WTC11 (cell line): ENCODE results near the gene TNS4. TPM values are rescaled to one million over a fixed set of nuclear protein-coding genes. Genes with fewer than 3 reads are reported as not detected.

Source experiments
- ATAC-seq: fragments of 200-7000 bp; cut with Tn5 transposase; 2 replicates; pipeline ENCODE4 v1.10.0; 2021; ENCODE audit warnings: mild to moderate bottlenecking, moderate library complexity
- CTCF ChIA-PET: fragments of 300-600 bp; sonication (Branson Sonifier 250); formaldehyde crosslinking; loops from one replicate; lab custom pipeline; 2021; ENCODE audit warnings: antibody characterized with exemption; lab: Charles Lee
- POLR2A ChIA-PET: fragments of 350-600 bp; sonication (Branson Sonifier 250); formaldehyde crosslinking; loops from one replicate; lab custom pipeline; 2021; ENCODE audit warnings: antibody characterized with exemption; lab: Charles Lee
- DNase-seq: peaks from one replicate; pipeline ENCODE4 v3.0.0; 2021; ENCODE audit warnings: low spot score
- H3K27ac Mint-ChIP-seq: 2 replicates; pipeline ENCODE4 v1.8.0; 2021; ENCODE audit warnings: mixed read lengths
- H3K27me3 Mint-ChIP-seq: 2 replicates; pipeline ENCODE4 v1.8.0; 2021; ENCODE audit warnings: low read depth, mild to moderate bottlenecking, moderate library complexity, mixed read lengths
- H3K36me3 Mint-ChIP-seq: 2 replicates; pipeline ENCODE4 v1.8.0; 2021; ENCODE audit warnings: mixed read lengths
- H3K4me1 Mint-ChIP-seq: 2 replicates; pipeline ENCODE4 v1.8.0; 2022; ENCODE audit warnings: mixed read lengths
- H3K4me3 Mint-ChIP-seq: 2 replicates; pipeline ENCODE4 v1.8.0; 2021; ENCODE audit warnings: mild to moderate bottlenecking, moderate library complexity, mixed read lengths
- H3K9me3 Mint-ChIP-seq: 2 replicates; pipeline ENCODE4 v1.8.0; 2021; ENCODE audit warnings: mixed read lengths
- ATF3 ChIP-seq: sonication (generic); formaldehyde crosslinking; conservative IDR thresholded peaks from 2 replicates; pipeline ENCODE4 v1.8.1; 2022; ENCODE audit warnings: mild to moderate bottlenecking, missing genetic modification reagents
- CREB1 ChIP-seq: sonication (generic); formaldehyde crosslinking; IDR thresholded peaks from 2 replicates; pipeline ENCODE4 v1.8.0; 2023; ENCODE audit warnings: mild to moderate bottlenecking, missing genetic modification reagents
- CREM ChIP-seq: sonication (generic); formaldehyde crosslinking; IDR thresholded peaks from 2 replicates; pipeline ENCODE4 v1.8.1; 2022; ENCODE audit warnings: mild to moderate bottlenecking, missing genetic modification reagents, moderate library complexity
- ERG ChIP-seq: fragments of 250-450 bp; sonication (Bioruptor Pico); IDR thresholded peaks from 2 replicates; pipeline ENCODE4 v1.8.0; 2021; ENCODE audit warnings: mild to moderate bottlenecking
- FOXK1 ChIP-seq: sonication (generic); formaldehyde crosslinking; IDR thresholded peaks from 2 replicates; pipeline ENCODE4 v1.8.0; 2022; ENCODE audit warnings: mild to moderate bottlenecking, moderate library complexity, missing genetic modification reagents
- HMGA2 ChIP-seq: fragments of 250-450 bp; sonication (Bioruptor Pico); IDR thresholded peaks from 2 replicates; pipeline ENCODE4 v1.4.0; 2021; ENCODE audit warnings: mild to moderate bottlenecking, moderate library complexity
- IRF1 ChIP-seq: sonication (generic); formaldehyde crosslinking; IDR thresholded peaks from 2 replicates; pipeline ENCODE4 v1.8.0; 2023; ENCODE audit warnings: missing genetic modification reagents
- NR3C1 ChIP-seq: sonication (generic); formaldehyde crosslinking; conservative IDR thresholded peaks from 2 replicates; pipeline ENCODE4 v1.8.1; 2023; ENCODE audit warnings: low read depth, mild to moderate bottlenecking, missing genetic modification reagents
- RELA ChIP-seq: sonication (generic); formaldehyde crosslinking; IDR thresholded peaks from 2 replicates; pipeline ENCODE4 v1.8.1; 2022; ENCODE audit warnings: missing genetic modification reagents, mild to moderate bottlenecking, borderline replicate concordance
- TCF7 ChIP-seq: sonication (generic); formaldehyde crosslinking; IDR thresholded peaks from 2 replicates; pipeline ENCODE4 v1.8.0; 2022; ENCODE audit warnings: mild to moderate bottlenecking, low read depth, missing genetic modification reagents, moderate library complexity
- USF1 ChIP-seq: sonication (generic); formaldehyde crosslinking; IDR thresholded peaks from 2 replicates; pipeline ENCODE4 v1.8.0; 2022; ENCODE audit warnings: mild to moderate bottlenecking, missing genetic modification reagents
- ZNF121 ChIP-seq: sonication (generic); formaldehyde crosslinking; IDR thresholded peaks from 2 replicates; pipeline ENCODE4 v1.8.0; 2023; ENCODE audit warnings: missing genetic modification reagents
- total RNA-seq: library from RNA; stranded (reverse); gene quantifications from 3 replicates; pipeline ENCODE4 v1.2.3, GENCODE V29; 2021
- TF ChIP-seq, protein P1 (sequence below): sonication (generic); formaldehyde crosslinking; IDR thresholded peaks from 2 replicates; pipeline ENCODE4 v1.8.1; 2022; ENCODE audit warnings: mild to moderate bottlenecking, moderate library complexity, missing genetic modification reagents
- TF ChIP-seq, protein P2 (sequence below): fragments of 250-450 bp; sonication (Bioruptor Pico); conservative IDR thresholded peaks from 2 replicates; pipeline ENCODE4 v1.9.0; 2021; ENCODE audit warnings: mild to moderate bottlenecking
- TF ChIP-seq, protein P3 (sequence below): sonication (generic); formaldehyde crosslinking; conservative IDR thresholded peaks from 2 replicates; pipeline ENCODE4 v1.8.1; 2023; ENCODE audit warnings: mild to moderate bottlenecking, low read depth, missing genetic modification reagents, moderate library complexity
- TF ChIP-seq, protein P4 (sequence below): sonication (generic); formaldehyde crosslinking; IDR thresholded peaks from 2 replicates; pipeline ENCODE4 v1.8.1; 2023; ENCODE audit warnings: mild to moderate bottlenecking, missing genetic modification reagents, moderate library complexity

The TNS4 gene
- total RNA-seq, 1 experiment from 2014 or later: 0.87 TPM

GRCh38 chr17:40506786-40507185, 5.4 kb upstream of the TNS4 start (continued):
- TF ChIP-seq USF1 (CRISPR knock-in tag) (no peak), TCF7 (CRISPR knock-in tag) (no peak), CREM (CRISPR knock-in tag) (no peak)

DNA sequence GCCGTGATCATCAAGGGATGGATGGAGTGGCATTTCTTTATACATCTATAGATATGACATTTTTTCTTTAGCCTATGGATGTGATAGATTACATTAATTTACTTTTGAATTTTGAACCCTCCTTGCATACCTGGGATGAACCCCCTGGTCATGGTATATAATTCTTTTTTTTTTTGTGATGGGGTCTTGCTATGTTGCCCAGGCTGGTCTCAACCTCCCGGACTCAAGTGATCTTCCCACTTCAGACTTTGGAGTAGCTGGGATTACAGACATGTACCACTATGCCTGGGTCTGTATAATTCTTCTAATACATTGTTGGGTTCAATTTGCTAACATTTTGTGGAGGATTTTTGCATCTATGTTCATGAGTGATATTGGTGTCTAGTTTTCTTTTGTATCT, 1.7 kb upstream of the TNS4 start:
- peaks cover 36% of the 10 kb centered on the region for H3K4me1 Mint-ChIP-seq
- ChIA-PET CTCF (no interaction called here), POLR2A (no interaction called here)
- DNase-seq (no peak), ATAC-seq (no peak)
- TF ChIP-seq ZNF121 (CRISPR knock-in tag) (no peak), RELA (CRISPR knock-in tag) (no peak), FOXK1 (CRISPR knock-in tag) (no peak), IRF1 (CRISPR knock-in tag) (no peak), USF1 (CRISPR knock-in tag) (no peak), ERG (CRISPR knock-in tag) (no peak), NR3C1 (CRISPR knock-in tag) (no peak), ATF3 (CRISPR knock-in tag) (no peak), HMGA2 (CRISPR knock-in tag) (no peak), CREB1 (CRISPR knock-in tag) (no peak)
- TF ChIP-seq, protein P1, sequence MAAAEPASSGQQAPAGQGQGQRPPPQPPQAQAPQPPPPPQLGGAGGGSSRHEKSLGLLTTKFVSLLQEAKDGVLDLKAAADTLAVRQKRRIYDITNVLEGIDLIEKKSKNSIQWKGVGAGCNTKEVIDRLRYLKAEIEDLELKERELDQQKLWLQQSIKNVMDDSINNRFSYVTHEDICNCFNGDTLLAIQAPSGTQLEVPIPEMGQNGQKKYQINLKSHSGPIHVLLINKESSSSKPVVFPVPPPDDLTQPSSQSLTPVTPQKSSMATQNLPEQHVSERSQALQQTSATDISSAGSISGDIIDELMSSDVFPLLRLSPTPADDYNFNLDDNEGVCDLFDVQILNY: no peak
- TF ChIP-seq, protein P2, sequence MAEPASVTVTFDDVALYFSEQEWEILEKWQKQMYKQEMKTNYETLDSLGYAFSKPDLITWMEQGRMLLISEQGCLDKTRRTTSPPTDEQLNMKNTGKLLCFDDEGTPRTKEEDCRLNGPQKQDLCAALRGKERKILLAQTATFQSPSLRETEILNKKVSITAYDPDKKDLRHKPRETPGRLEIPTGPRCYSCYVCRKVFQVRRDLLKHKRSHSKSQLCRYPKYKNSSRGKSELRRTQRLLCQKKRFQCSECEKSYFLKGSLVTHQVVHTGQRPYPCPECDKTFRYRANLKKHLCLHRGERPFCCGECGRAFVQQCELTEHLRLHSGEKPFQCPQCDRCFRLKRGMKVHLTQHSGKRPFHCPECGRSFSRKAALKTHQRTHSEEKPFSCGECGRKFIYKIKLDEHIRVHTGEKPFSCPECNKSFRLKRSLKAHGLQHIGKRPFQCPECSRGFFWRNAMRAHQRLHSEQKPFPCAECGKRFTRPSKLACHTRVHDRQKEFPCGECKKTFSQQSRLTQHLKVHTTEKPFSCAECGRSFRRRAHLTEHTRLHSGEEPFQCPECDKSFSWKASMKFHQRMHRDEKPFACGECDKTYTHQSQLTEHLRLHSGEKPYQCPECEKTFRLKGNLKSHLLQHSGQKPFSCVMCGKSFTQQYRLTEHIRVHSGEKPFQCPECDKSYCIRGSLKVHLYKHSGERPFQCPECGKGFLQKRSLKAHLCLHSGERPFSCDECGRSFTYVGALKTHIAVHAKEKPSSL (CRISPR knock-in tag): no peak
- TF ChIP-seq, protein P3, sequence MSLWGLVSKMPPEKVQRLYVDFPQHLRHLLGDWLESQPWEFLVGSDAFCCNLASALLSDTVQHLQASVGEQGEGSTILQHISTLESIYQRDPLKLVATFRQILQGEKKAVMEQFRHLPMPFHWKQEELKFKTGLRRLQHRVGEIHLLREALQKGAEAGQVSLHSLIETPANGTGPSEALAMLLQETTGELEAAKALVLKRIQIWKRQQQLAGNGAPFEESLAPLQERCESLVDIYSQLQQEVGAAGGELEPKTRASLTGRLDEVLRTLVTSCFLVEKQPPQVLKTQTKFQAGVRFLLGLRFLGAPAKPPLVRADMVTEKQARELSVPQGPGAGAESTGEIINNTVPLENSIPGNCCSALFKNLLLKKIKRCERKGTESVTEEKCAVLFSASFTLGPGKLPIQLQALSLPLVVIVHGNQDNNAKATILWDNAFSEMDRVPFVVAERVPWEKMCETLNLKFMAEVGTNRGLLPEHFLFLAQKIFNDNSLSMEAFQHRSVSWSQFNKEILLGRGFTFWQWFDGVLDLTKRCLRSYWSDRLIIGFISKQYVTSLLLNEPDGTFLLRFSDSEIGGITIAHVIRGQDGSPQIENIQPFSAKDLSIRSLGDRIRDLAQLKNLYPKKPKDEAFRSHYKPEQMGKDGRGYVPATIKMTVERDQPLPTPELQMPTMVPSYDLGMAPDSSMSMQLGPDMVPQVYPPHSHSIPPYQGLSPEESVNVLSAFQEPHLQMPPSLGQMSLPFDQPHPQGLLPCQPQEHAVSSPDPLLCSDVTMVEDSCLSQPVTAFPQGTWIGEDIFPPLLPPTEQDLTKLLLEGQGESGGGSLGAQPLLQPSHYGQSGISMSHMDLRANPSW (CRISPR knock-in tag): no peak
- TF ChIP-seq, protein P4, sequence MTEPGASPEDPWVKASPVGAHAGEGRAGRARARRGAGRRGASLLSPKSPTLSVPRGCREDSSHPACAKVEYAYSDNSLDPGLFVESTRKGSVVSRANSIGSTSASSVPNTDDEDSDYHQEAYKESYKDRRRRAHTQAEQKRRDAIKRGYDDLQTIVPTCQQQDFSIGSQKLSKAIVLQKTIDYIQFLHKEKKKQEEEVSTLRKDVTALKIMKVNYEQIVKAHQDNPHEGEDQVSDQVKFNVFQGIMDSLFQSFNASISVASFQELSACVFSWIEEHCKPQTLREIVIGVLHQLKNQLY: no peak
- H3K9me3 Mint-ChIP-seq: peaks cover 7% of the 10 kb centered on the region
- H3K27ac Mint-ChIP-seq: no peak overlapping the region
- H3K27me3 Mint-ChIP-seq: no peaks in the 10 kb centered on the region; the same call in none of the 2 replicates
- no peaks in the 10 kb centered on the region for H3K36me3 Mint-ChIP-seq
- no peak overlapping the region for H3K4me3 Mint-ChIP-seq
